ENCODE results near the gene SLC46A1. TPM values are rescaled to one million over a fixed set of nuclear protein-coding genes. Genes with fewer than 3 reads are reported as not detected.
A peak's percentile ranks its signal among the peaks of the same experiment; 100 is the strongest.

The SLC46A1 gene
- total and polyA plus RNA-seq, 2 of the 13 experiments (the other 11 are each of a cell fraction or from before 2014, with no cell fraction given) = 19.6 to 22.6 TPM

DNA sequence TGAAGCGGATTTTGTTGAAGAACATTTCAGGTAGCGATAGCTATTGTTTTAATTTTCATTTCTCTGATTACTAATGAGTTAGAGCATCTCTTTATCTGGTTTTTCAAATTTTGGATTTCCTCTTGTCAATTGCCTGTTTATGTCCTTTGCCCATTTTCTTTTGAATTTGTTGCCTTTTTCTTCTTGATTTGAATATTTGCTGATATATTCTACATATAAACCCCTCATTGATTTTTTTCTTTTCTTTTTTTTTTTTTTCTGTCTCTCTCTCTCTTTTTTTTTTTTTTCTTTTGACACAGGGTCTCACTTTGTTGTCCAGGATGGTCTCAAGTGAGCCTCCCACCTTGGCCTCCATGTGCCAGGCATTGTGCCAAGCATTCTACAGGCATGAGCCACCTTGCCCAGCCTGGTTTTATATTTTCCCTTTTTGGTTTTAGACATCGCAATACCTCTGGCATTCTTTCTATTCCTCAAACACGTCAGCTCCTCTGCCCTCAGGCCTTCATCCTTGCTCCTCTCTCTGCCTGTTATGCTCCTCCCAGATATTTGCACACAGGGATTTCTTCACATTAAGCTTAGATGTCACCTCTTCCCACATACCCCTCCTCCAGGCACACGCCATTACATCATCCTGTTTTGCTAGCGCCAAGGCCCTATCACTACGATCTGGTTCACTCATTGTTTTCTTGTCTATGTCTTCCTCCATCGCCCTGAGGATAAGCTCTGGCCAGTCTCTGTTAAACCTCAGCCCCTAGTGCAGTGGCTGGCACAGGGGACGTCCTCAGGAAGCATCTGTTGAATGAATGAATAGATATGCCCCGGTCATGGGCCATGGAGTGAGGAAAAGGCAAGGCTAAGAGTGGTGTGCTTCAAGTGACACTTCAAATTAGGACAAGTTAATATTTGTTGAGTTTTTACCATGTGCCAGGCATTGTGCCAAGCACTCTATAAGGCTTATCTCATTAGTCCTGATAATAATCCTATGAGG, 25.9 kb downstream of the SLC46A1 start (continued):
- TF ChIP-seq, protein P1, sequence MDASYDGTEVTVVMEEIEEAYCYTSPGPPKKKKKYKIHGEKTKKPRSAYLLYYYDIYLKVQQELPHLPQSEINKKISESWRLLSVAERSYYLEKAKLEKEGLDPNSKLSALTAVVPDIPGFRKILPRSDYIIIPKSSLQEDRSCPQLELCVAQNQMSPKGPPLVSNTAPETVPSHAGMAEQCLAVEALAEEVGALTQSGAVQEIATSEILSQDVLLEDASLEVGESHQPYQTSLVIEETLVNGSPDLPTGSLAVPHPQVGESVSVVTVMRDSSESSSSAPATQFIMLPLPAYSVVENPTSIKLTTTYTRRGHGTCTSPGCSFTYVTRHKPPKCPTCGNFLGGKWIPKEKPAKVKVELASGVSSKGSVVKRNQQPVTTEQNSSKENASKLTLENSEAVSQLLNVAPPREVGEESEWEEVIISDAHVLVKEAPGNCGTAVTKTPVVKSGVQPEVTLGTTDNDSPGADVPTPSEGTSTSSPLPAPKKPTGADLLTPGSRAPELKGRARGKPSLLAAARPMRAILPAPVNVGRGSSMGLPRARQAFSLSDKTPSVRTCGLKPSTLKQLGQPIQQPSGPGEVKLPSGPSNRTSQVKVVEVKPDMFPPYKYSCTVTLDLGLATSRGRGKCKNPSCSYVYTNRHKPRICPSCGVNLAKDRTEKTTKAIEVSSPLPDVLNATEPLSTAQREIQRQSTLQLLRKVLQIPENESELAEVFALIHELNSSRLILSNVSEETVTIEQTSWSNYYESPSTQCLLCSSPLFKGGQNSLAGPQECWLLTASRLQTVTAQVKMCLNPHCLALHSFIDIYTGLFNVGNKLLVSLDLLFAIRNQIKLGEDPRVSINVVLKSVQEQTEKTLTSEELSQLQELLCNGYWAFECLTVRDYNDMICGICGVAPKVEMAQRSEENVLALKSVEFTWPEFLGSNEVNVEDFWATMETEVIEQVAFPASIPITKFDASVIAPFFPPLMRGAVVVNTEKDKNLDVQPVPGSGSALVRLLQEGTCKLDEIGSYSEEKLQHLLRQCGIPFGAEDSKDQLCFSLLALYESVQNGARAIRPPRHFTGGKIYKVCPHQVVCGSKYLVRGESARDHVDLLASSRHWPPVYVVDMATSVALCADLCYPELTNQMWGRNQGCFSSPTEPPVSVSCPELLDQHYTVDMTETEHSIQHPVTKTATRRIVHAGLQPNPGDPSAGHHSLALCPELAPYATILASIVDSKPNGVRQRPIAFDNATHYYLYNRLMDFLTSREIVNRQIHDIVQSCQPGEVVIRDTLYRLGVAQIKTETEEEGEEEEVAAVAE (CRISPR knock-in tag; IDR thresholded peaks at IDR 0.05; ENCODE audit: borderline replicate concordance) = no peak
- TF ChIP-seq HOXA5 (CRISPR knock-in tag; IDR thresholded peaks at IDR 0.05) (no peak), ZNF282 (IDR thresholded peaks at IDR 0.05; ENCODE audit: partially characterized antibody) (no peak), ZNF17 (CRISPR knock-in tag; IDR thresholded peaks at IDR 0.05) (no peak), GATAD2A (CRISPR knock-in tag; IDR thresholded peaks at IDR 0.05) (peak; percentile 70), FOXA3 (CRISPR knock-in tag; IDR thresholded peaks at IDR 0.05) (peak; percentile 50; the same call in 1 of the 2 replicates), NCOA1 (CRISPR knock-in tag; IDR thresholded peaks at IDR 0.05) (no peak), IKZF4 (CRISPR knock-in tag; IDR thresholded peaks at IDR 0.05; ENCODE audit: borderline replicate concordance, low read depth, not compliant biosample characterization) (no peak), SSRP1 (CRISPR knock-in tag; IDR thresholded peaks at IDR 0.05) (no peak), NCOA2 (CRISPR knock-in tag; IDR thresholded peaks at IDR 0.05) (peak; percentile 42; the same call in 1 of the 2 replicates), SOX5 (CRISPR knock-in tag; IDR thresholded peaks at IDR 0.05; ENCODE audit: borderline replicate concordance) (peak; percentile 42; the same call in 1 of the 2 replicates), RCOR2 (CRISPR knock-in tag; IDR thresholded peaks at IDR 0.05) (no peak), ZNF230 (CRISPR knock-in tag; IDR thresholded peaks at IDR 0.05) (no peak), SMARCE1 (IDR thresholded peaks at IDR 0.05; ENCODE audit: borderline replicate concordance) (no peak)
- TF ChIP-seq, protein P2, sequence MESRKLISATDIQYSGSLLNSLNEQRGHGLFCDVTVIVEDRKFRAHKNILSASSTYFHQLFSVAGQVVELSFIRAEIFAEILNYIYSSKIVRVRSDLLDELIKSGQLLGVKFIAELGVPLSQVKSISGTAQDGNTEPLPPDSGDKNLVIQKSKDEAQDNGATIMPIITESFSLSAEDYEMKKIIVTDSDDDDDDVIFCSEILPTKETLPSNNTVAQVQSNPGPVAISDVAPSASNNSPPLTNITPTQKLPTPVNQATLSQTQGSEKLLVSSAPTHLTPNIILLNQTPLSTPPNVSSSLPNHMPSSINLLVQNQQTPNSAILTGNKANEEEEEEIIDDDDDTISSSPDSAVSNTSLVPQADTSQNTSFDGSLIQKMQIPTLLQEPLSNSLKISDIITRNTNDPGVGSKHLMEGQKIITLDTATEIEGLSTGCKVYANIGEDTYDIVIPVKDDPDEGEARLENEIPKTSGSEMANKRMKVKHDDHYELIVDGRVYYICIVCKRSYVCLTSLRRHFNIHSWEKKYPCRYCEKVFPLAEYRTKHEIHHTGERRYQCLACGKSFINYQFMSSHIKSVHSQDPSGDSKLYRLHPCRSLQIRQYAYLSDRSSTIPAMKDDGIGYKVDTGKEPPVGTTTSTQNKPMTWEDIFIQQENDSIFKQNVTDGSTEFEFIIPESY (CRISPR knock-in tag; IDR thresholded peaks at IDR 0.05) = no peak
- TF ChIP-seq, protein P3, sequence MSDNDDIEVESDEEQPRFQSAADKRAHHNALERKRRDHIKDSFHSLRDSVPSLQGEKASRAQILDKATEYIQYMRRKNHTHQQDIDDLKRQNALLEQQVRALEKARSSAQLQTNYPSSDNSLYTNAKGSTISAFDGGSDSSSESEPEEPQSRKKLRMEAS (IDR thresholded peaks at IDR 0.05) = no peak
- TF ChIP-seq, protein P4, sequence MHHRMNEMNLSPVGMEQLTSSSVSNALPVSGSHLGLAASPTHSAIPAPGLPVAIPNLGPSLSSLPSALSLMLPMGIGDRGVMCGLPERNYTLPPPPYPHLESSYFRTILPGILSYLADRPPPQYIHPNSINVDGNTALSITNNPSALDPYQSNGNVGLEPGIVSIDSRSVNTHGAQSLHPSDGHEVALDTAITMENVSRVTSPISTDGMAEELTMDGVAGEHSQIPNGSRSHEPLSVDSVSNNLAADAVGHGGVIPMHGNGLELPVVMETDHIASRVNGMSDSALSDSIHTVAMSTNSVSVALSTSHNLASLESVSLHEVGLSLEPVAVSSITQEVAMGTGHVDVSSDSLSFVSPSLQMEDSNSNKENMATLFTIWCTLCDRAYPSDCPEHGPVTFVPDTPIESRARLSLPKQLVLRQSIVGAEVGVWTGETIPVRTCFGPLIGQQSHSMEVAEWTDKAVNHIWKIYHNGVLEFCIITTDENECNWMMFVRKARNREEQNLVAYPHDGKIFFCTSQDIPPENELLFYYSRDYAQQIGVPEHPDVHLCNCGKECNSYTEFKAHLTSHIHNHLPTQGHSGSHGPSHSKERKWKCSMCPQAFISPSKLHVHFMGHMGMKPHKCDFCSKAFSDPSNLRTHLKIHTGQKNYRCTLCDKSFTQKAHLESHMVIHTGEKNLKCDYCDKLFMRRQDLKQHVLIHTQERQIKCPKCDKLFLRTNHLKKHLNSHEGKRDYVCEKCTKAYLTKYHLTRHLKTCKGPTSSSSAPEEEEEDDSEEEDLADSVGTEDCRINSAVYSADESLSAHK (CRISPR knock-in tag; IDR thresholded peaks at IDR 0.05; ENCODE audit: borderline replicate concordance) = no peak
- TF ChIP-seq, protein P5, sequence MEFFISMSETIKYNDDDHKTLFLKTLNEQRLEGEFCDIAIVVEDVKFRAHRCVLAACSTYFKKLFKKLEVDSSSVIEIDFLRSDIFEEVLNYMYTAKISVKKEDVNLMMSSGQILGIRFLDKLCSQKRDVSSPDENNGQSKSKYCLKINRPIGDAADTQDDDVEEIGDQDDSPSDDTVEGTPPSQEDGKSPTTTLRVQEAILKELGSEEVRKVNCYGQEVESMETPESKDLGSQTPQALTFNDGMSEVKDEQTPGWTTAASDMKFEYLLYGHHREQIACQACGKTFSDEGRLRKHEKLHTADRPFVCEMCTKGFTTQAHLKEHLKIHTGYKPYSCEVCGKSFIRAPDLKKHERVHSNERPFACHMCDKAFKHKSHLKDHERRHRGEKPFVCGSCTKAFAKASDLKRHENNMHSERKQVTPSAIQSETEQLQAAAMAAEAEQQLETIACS (CRISPR knock-in tag; IDR thresholded peaks at IDR 0.05) = no peak
